GM19351 (cell line): ENCODE data around the gene SGCD.
"Not testable (repeated sequence)": the region's sequence is repeated elsewhere in the genome, so short reads cannot be mapped to it uniquely, and the experiment has no call there.

Experiments used
- ATAC-seq: cut with Tn5 transposase; IDR thresholded peaks from one replicate; pipeline ENCODE4 v1.9.1; 2021; ENCODE audit warnings: mild to moderate bottlenecking, moderate library complexity; ENCODE audit not compliant: unreplicated experiment

Gene SGCD

DNA sequence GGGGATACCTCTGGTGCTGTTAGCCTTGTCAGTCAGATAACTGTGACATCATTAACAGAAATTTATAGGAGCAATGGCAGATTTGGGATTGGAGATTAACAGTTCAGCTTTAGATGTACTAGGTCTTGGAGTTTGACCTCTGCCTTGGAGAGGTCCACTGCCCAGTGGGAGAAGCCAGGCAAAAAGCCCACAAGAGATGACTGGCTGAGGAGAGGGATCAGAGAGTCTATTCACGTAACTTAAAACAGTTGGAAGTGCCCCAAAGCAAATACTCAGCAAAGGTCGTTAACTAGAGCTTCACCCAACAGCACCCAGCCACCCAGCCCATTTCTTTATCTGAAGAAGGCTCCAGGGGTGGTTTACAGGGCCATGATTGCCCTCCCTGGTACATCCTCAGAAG, 290.5 kb downstream of the SGCD start:
- ATAC-seq: no peak

DNA sequence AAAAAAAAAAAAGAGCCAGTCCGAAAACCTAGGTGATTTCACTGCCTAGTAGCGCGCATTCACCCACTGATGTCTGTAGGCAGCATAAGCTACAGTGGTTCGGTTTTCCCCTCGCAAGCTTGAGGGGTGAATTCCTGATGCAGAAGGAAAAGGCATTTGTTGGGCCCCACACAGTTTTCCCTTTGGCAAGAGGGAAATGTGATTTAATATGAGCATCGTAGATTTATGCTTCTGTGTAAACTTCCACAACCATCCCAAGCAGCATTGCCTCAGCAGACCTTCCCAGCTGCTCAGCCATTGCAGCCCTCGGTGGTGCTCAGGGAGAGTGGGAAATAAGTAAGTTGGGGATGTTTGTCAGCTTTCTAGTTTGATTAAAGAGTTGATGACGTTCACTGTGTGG, 291.6 kb downstream of the SGCD start:
- no peak for ATAC-seq

DNA sequence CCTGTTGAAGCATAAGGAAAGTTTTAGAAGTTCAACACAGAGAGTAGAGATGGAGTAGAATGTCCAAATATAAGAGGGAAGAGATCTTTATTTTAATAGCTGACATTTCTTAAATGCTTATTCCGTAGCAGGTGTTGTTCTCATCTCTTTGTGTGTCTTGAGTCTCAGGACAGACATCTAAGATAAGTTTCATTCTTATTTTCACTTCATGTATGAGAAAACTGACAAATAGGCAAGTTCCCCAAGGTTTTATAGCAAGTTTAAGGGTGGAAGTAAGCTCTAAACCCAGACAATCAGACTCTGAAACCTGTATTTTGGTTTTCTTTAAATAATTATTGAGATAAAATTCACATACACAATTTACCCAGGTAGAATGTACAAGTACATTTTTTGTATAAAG, 294.8 kb downstream of the SGCD start:
- ATAC-seq: peak; percentile 70

DNA sequence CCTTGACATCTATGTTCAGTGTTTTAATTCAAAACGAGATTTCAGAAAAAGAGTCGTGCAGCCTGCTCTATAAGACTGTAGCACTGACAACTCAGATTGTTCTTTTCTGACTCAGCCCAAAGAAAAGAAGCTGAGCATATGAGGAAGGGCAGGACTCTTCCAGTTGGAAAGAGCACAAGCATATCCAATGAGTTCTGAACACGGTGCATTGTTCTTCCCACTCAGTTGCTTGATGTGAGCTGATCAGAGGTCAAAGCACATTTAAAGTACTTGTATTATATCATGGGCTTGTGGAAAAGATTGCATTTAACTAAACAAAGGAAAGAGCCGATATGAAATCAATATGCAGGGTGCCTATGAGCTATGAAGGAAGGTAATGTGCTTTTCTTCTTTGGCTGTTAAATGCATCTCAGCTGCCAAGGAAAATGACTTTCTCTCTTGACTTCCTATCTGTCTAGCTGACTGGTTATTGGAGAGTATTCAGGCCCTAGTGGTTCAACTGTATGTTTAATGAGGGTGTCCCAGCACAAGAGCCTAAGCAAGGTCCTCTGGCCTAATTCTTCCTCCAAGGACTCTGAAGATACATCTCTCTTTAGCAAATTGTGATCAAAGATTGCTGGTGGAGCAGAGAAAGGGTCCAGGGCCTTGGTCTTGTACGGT, 296.5 kb downstream of the SGCD start:
- no peak for ATAC-seq

DNA sequence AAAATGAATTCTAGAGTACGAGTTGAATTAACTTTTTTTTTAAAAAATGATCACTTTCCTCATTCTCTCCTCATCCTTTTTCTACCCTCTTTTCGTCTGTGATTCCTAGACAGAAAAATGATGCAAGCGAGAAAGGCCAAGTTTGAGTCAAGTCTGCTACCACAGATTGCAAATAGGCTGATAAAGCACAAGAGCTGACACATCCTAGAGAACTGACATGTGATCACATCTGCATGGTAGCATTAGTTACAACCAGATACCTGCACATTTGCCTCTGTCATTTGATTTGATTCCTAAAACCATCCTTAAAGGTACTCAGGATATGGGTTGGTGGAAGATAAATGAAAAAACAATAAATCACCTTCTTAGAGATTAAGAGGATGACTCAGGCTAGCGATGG, 297.7 kb downstream of the SGCD start:
- no peak for ATAC-seq

DNA sequence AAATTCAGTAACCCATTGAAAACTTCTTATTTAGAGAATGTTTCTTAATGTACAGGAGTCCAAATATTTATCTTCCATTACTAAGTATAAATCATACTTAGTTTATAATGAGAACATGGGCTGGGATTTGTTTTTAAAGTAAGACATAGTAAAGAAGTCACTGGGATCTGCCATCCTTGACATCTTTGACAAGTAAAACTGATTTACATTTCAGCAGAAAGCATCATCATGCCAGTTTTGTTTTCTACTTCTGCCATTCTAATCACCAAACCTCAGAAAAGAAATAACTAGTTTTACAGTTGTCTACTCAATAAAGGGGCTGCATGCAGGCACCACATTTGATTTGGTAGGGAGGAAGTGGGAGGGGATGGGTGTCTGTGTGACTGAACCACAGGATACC, 301.5 kb downstream of the SGCD start:
- no peak for ATAC-seq

DNA sequence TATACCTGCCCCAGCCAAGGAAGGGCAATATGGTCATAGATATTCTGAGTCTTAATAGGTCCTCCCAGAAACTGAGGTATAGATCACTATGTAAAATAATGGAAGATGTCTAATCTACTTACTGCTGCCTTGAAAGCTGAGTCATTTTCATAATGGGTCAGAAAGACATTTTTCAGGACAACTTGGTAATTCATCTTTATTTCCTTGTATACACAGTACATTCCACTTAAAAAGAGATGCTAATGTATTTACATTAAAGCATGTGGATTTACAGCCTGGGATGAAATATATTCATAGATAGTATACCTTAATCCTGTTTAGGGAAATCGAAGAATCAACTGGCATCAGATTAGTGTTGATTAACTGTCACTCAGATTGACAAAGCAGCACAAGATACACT, 304.0 kb downstream of the SGCD start:
- ATAC-seq: no peak

DNA sequence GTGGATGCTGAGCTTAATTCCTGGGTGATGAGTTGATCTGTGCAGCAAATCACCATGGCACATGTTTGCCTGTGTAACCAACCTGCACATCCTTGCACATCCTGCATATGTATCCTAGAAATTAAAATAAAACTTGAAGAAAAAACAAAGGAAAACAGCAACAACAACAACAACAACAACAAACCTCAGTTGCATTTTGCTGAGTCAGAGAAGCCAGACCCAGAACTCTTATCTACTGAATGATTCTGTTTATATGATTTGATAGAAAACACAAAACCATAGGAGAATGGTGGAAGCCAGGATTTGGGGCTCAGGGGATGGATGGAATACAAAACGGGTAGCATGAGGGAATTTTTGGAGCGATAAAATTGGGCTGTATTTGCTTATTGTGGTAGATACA, 307.3 kb downstream of the SGCD start:
- ATAC-seq: no peak

DNA sequence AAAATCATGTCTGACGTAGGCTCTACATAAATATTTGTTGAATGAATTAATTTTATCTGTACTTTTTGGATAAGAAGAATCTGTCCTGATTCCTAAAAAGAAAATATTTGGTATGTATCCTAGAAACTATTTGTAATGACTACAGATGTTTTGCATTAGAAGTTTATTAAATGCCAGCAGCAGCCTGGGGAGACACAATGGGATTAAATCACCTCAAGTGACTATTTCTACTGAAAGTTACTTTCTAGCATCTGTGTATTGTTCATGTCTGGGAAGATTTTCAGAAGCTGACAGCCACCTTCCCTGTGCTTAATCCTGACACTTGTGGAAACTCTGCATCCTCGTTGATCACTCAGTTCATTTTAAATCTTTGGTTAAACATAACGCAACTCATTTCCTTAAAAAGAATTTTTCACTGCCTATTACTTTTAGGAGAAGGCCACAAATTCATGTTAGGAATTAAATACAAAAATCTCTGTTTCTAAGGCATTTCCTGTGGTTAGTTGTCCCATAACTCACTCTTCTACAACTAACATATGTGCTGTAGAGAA, 313.8 kb downstream of the SGCD start:
- ATAC-seq: no peak

DNA sequence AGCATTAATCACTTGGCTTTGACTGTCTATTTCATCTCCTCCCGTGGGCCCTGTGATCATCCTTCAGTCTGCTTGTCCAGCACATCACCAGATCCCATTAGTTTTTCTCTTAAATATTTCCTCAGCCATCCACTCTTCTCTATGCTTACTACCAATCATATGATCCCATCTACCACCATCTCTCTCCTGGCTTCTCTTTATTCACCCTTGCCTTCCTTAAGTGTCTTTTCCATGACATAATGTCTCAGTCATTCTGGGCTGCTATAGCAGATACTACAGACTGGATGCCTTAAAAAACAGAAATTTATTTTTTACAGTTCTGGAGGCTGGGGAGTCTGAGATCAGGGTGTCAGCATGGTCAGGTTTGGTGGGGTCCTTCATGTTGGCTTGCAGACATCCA, 314.7 kb downstream of the SGCD start:
- no peak for ATAC-seq

DNA sequence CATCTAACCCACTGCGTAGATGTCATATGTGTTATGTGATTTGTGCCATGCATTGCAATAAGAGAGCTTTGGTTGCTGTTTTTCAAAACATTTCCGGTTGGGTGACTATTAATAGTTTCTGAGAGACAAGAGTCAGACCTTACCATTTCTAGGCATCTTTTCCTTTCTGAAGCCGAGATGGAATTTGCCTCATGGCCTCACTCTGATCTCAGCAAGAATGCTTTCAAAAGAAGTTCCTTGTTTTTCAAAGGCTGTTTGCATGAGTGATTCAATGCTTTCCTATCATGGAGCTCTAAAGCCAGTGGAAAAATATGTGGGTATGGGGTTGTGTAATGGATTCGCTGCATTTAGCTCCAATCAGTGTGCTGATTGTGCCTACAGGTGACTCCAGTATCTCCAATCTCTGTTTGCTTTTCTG, 320.1 kb downstream of the SGCD start:
- no peak for ATAC-seq

DNA sequence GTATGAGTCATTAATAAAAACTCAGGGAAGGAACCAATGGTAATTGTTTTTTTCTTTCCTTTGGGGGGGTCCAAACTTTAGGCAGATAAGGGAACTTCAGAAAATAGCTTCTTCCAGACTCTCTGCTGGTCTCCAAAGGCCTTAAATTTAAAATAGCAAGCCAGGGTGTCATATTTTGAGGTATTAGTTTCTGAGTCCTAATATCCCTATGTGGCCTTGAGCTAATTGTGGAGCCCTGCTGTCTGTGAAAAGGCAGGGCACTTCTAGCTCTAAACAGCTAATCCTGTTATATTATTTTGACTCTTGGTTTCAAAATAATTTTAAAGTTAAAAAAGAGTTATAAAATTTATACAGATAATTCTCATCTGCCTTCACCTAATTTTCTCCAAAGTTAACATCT, 327.5 kb downstream of the SGCD start:
- ATAC-seq: no peak

DNA sequence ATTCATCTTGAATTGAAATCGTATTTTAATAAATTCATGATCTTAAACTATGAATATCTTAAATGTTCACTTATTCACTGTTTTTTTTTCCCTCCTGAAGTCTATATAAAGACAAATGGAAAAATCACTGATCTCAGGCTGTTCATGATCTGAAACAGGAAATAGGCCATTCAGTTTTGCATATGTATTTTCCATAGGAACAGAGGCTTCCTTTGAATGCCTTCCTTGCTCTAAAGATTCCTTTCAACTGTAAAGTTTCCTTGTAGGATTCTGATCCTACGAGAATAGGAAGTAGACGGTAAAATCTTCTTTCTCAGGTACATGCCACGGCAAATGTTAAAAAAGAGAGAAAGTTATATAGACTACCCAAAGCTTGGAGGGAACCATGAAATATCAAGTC, 328.8 kb downstream of the SGCD start:
- ATAC-seq: no peak

DNA sequence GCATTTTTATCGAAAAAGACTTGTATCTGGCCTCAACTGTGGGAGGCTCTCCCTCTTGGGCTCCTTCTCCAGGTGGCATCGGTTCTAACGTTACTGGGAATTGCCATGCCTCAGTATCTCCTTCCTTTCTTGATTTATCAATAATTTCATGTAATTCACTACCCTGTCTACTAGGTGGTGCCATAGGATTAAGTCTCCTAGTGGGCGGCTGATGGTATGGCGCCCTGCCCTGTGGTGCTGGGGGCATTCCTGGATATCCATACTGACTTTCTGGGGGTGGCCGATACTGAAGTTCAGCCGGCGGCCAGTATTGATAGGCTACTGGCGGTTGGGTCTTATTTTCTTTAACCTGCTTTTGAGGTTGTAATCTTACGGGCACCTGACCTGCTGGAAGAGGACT, 337.9 kb downstream of the SGCD start:
- not testable (repeated sequence) for ATAC-seq

DNA sequence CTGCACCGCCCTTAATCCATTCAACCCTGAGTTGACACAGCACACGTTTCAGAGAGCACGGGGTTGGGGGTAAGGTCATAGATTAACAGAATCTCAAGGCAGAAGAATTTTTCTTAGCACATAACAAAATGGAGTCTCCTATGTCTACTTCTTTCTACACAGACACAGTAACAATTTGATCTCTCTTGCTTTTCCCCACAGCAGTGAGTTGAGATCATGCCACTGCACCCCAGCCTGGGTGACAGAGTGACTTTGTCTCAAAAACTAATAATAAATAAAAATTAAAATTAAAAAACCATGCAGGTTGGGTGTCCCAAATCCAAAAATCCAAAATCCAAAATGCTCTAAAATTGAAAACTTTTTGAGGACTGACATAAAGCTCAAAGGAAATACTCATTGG, 339.7 kb downstream of the SGCD start:
- ATAC-seq: not testable (repeated sequence)

DNA sequence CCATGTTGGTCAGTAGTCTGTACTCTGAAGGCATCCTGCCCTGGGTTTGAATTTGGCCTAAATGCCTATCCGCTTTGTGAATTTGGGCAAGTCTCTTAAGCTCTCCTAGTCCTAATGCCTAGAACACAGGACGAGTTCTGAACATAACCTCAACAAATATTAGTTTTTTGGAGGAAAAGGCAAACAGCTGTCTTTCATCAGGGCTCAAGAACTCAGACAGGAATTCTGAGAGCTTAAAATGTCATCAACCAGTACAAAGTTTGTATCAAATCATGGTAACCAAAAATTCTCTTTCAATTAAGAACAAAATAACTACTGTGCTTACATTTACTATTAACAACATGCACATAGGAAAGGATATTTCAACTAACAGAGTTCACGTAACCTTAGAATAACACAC, 340.7 kb downstream of the SGCD start:
- no peak for ATAC-seq

DNA sequence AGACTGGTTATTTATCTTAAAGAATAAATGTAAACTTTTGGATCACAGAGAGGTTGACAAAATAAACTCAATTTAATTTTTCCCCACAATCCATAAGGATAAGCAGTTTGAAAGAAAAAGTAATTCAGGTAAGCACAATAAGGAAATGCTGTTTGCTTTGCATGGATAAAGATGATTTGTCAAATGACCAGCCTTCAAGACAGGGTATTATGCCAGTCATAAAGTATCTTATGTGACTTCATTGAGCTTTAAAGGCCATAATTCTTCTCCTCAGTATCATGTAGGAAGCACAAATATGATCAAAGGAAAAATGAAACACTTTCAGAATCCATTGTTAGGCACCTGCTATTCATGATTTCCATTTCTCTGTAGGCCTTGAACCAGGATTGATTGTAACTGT, 342.5 kb downstream of the SGCD start:
- ATAC-seq: no peak

DNA sequence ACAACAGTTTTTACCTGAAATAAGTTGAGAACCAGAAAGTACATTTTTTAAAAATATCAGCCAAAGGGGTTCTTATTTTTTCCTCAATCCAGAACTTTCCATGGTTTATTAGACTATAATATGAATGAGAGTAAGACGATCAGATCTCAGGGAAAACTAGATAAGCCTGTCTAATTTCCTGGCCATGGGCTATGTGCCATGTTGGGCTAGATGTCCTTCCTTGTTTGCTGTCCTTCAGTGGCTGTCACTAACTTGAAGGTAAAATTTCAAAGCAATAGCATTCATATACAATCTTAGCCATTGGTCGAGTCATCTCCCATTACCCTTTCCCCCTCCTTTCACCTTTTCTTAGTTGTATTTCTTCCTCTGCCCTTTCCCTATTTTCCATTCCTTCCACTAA, 343.7 kb downstream of the SGCD start:
- ATAC-seq: no peak

DNA sequence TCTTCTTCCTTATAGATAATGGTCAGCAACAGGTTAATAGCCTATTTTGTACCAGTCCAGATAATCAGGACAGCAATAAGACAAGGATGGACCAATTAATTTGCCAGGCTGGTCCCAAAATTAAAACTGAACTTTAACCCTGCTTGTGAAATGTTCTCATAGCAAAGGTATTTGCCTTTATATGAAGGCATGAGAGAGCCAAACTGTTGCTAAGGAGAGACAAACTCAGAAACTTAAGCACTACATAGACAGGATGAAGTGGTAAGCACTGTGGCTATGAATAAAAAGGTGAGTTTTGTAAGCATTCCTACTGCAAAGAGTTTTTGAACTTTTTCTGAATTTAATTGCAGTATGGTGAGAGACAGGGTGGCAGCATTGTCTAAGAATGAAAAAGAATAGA, 348.4 kb downstream of the SGCD start:
- ATAC-seq: no peak

DNA sequence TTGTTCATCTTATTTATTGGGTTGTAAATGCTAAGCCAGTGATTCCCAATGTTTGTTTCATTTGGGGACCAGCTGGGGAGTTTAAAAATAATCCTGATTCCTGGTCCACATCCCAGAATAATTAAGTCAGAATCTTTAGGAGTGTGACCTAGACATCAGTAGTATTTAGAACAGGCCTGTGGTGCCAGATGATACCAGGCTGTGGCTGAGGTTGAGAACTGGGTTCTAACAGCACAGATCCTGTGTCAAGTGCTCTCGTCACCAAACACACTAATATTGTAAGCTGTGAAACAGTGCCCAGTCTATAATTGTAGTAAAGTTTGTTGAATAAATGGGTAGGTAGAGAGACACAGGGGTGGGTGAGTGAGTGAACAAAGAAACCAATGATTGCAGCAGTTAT, 351.0 kb downstream of the SGCD start:
- ATAC-seq: no peak

DNA sequence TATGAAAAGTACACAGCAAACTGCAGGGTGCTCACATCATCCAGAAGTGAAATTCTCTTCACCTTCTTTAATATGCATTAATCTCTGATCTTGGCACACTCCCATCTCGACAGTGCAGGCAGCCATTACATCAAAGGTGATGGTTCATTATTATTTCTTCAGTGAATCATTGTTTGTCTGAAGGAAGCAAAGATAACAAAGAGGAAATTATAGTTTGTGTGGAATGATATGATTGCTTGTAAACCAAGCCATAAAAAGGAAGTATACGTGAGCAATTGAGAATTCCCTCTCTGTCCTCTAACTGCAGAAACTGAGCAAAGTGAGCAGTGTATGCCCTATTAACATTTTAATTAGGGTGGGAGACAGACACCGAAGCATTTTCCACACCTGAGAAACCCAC, 351.5 kb downstream of the SGCD start:
- ATAC-seq: no peak

DNA sequence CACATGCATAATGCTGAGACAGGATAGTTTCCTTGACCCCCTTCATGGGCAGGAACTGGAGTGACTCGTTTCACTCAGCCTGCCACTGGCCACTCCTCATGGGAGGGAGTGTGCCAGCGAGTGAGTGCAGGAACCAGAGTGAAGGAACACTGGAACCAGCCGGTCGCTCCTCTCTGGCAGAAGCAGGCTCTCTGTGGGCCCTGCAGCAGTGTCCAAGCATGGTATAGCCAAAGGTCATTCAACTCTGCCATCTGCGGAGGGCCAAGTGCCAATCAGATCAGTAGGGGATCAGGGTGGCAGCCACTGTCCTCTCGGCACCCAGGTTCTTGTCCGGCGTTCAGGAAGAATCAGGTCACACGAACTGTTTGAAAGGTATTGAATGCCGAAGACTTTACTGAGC, 353.9 kb downstream of the SGCD start:
- ATAC-seq: no peak

DNA sequence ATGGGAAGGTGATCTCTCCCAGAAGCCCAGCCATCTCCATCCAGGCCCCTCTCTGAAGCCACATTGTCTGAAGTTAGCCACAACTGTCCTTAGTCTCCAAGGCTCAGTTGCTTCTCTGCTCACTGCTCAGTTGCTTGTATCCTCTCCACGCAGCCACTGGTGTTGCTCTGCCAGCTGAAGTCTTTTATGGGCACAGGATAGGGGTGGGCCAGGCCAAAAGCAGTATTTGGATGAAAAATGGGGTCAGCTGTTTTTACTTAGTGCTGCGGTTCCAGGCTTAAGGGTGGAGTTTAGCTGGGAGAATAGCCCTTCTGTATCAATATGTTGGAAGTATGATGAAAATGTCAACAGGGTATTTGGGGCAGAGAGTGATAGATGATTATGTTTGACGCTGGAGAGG, 354.3 kb downstream of the SGCD start:
- no peak for ATAC-seq
